Fibroblast of the aortic adventitia (primary cell): Measurements from ENCODE around the gene MUC3A. TPM values are rescaled to one million over a fixed set of nuclear protein-coding genes. Genes with fewer than 3 reads are reported as not detected.
"Not testable (repeated sequence)": the region's sequence is repeated elsewhere in the genome, so short reads cannot be mapped to it uniquely, and the experiment has no call there.

Experiments
- DNase-seq: peaks from one replicate; pipeline ENCODE4 v3.0.0-alpha.2; 2010; ENCODE audit warnings: low read depth
- H3K4me3 ChIP-seq: 2 replicates; pipeline ENCODE4 v1.5.1; 2011; ENCODE audit warnings: low read depth, mild to moderate bottlenecking, control low read depth, low read length, moderate library complexity
- CTCF ChIP-seq: IDR thresholded peaks from 2 replicates; pipeline ENCODE4 v1.5.1; 2011; ENCODE audit warnings: mild to moderate bottlenecking, low read length, control low read depth, inconsistent platforms; ENCODE audit not compliant: insufficient read depth
- total RNA-seq: library from RNA; depleted of rRNA; stranded (reverse); fragments of >200 nt; gene quantifications from 2 replicates; pipeline ENCODE4 v1.2.3, GENCODE V29; 2012; ENCODE audit warnings: low replicate concordance

MUC3A gene
- total RNA-seq, 1 donor, result not detected

DNA sequence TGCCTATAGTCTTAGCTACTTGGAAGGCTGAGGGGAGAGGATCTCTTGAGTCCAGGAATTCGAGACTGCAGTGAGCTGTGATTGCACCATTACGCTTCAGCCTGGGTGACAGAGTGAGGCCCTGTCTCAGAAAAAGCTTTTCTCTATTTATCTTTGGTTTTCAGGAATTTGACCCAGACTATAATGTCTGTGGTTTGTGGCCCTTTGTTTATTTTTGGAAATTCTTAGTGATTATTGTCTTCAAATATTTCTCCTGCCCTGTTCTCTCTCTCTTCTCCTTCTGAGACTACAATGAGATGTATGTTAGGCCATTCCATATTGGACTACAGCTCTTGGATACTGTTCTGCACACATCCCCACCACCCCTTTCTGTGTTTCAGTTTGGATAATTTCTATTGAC lies 24.7 kb downstream of the MUC3A start:
- no peak overlapping the region for H3K4me3 ChIP-seq
- no peak for TF ChIP-seq CTCF
- no peak for DNase-seq

GRCh38 chr7:100975371-100975821 lies 26.1 kb downstream of the MUC3A start:
- DNase-seq, result no peak
- TF ChIP-seq CTCF, result no peak
- H3K4me3 ChIP-seq, result no peak overlapping the region

DNA sequence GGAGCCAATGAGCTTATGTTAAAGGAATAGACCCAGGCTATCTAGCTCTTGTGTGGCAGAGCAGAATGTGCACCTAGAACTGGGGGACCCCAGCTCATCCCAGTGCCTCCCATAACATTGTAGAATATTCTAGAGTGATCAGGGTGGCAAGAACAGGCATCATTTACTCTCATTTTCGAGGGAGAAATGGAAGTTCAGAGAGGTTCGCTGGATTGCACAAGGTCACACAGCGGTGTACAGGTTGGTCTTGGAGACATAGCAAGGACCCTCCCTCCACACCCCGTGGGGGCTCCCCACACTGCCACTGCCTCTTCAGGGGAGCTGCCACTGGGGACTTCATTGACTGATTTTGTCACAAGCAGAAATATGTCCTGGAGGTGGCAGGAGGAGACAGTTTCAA lies 29.0 kb downstream of the MUC3A start:
- H3K4me3 ChIP-seq, result no peak overlapping the region
- TF ChIP-seq CTCF, result no peak
- DNase-seq, result no peak

DNA sequence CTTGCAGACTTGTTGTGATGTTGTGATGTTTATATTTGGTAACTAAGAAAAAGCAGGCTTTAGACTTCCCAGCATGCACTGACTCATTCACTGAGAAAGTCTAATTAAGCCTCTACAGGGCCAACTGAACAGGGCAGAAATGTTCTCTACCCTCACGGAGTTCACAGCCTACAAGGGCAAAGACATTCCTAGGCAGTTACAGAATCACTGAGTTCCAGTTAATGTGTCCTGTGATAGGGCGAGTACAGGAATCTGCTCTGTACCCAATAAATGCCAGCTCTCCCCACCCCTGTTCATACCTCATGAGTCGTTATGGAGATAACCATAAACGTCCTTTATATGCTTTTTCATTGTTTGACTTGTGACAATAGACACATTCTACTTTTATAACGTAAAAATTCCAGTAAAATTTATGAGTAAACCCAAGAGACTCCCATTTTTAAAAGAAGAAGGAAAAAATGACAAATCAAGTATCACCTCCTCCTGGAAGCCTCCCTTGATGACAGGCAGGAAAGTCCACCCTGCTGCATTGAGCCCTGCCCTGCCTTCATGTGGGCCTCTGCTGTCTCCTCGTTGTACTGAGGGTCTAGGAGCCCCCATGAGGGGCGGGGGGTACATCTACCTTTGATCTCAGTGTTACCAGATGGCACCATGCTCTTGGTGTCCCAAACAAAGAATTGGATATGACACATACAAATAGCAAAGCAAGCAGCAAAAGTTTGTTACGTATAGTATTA lies 34.3 kb downstream of the MUC3A start:
- no peak for TF ChIP-seq CTCF
- DNase-seq, result peak; percentile 21

DNA sequence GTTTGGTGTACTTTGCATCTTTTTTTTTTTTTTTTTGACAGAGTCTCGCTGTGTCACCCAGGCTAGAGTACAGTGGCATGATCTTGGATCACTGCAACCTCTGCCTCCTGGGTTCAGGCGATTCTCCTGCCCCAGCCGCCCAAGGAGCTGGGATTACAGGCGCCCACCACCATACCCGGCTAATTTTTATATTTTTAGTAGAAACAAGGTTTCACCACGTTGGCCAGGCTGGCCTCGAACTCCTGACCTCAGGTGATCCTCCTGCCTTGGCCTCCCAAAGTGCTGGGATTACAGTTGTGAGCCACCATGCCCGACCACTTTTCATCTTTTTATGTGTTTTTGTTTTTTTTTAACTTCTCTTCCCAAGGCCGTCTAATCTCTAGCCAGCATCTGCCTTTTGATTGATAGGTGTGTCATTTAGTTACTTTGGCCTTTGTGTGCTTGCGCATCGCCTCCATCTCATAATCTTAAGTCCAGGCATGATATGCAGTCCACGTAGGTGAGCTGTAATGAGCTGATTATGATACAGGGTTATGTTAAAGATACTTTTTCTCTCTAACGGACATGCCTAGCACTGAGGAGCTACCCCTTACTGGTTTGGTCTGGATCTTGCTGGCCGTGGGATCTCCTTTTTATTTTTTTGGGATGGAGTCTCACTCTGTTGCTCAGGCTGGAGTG lies 35.0 kb downstream of the MUC3A start:
- not testable (repeated sequence) for H3K4me3 ChIP-seq, DNase-seq

More for the DNA sequence above, 34.3 kb downstream of the MUC3A start:
- no peak overlapping the region for H3K4me3 ChIP-seq

- not testable (repeated sequence) for DNase-seq, H3K4me3 ChIP-seq
Observed at GRCh38 chr7:100985033-100985797, 35.9 kb downstream of the MUC3A start.

DNA sequence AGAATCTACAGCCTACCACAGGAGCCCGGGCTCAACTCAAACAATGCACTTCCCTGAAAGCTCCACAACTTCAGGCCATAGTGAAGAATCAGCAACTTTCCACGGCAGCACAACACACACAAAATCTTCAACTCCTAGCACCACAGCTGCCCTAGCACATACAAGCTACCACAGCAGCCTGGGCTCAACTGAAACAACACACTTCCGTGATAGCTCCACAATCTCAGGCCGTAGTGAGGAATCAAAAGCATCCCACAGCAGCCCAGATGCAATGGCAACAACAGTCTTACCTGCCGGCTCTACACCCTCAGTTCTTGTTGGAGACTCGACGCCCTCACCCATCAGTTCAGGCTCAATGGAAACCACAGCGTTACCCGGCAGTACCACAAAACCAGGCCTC lies 42.3 kb downstream of the MUC3A start:
- H3K4me3 ChIP-seq, result no peak overlapping the region
- no peak for TF ChIP-seq CTCF
- no peak for DNase-seq

GRCh38 chr7:100992280-100992679 lies 42.9 kb downstream of the MUC3A start:
- H3K4me3 ChIP-seq, DNase-seq: not testable (repeated sequence)

- H3K4me3 ChIP-seq, DNase-seq: not testable (repeated sequence)
Observed at GRCh38 chr7:100994671-100995070, 45.3 kb downstream of the MUC3A start.

DNA sequence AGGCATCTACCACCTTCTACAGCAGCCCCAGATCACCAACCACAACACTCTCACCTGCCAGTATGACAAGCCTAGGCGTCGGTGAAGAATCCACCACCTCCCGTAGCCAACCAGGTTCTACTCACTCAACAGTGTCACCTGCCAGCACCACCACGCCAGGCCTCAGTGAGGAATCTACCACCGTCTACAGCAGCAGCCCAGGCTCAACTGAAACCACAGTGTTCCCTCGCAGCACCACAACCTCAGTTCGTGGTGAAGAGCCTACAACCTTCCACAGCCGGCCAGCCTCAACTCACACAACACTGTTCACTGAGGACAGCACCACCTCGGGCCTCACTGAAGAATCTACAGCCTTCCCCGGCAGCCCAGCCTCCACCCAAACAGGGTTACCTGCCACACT lies 49.2 kb downstream of the MUC3A start:
- not testable (repeated sequence) for DNase-seq, H3K4me3 ChIP-seq

DNA sequence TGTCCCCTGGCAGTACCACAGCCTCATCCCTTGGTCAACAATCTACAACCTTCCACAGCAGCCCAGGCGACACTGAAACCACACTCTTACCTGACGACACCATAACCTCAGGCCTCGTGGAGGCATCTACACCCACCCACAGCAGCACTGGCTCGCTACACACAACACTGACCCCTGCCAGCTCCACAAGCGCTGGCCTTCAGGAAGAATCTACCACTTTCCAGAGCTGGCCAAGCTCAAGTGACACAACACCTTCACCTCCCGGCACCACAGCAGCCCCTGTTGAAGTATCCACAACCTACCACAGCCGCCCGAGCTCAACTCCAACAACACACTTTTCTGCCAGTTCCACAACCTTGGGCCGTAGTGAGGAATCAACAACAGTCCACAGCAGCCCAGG lies 50.0 kb downstream of the MUC3A start:
- not testable (repeated sequence) for H3K4me3 ChIP-seq, DNase-seq

- not testable (repeated sequence) for H3K4me3 ChIP-seq, DNase-seq
Observed at GRCh38 chr7:101000025-101000424, 50.7 kb downstream of the MUC3A start.
